H1 (cell line): ENCODE measurements around the gene CFD. TPM values are rescaled to one million over a fixed set of nuclear protein-coding genes. Genes with fewer than 3 reads are reported as not detected.

Experiments
- CTCF ChIA-PET: fragments of 300-600 bp; sonication (Branson Sonifier 250); formaldehyde crosslinking; loops from one replicate; lab custom pipeline; 2021; ENCODE audit not compliant: partially characterized antibody; lab: Charles Lee
- POLR2A ChIA-PET: fragments of 300-600 bp; sonication (Branson Sonifier 250); formaldehyde crosslinking; loops from one replicate; lab custom pipeline; 2021; ENCODE audit warnings: inconsistent platforms; ENCODE audit not compliant: partially characterized antibody; lab: Charles Lee
- DNase-seq, 2 experiments: peaks; one replicate each; pipeline versions ENCODE4 v3.0.0 to v3.0.0-alpha.2; 2010 to 2022; ENCODE audit warnings: low spot score in 2 of 2, low read depth in 1 of 2, mixed read lengths in 1 of 2
- FAIRE-seq: peaks from 2 replicates; lab custom pipeline; 2011; peaks lifted over from hg19 to GRCh38; lab: Jason Lieb, UNC
- H2AFZ ChIP-seq: 2 replicates; pipeline ENCODE4 v1.8.1; 2012; ENCODE audit warnings: low read length, inconsistent platforms
- H2AK5ac ChIP-seq: 2 replicates; pipeline ENCODE4 v1.6.1; 2013; ENCODE audit warnings: low read depth, low read length
- H2BK120ac ChIP-seq: replicated peaks from 2 replicates; pipeline ENCODE3; 2013; ENCODE audit warnings: low read depth, low read length, inconsistent platforms
- H2BK12ac ChIP-seq: 2 replicates; pipeline ENCODE4 v1.6.1; 2013; ENCODE audit warnings: low read depth, low read length
- H2BK15ac ChIP-seq: 2 replicates; pipeline ENCODE4 v1.6.1; 2013; ENCODE audit warnings: low read length
- H2BK20ac ChIP-seq: 2 replicates; pipeline ENCODE4 v1.6.1; 2013; ENCODE audit warnings: low read length
- H2BK5ac ChIP-seq: 2 replicates; pipeline ENCODE4 v1.6.1; 2013; ENCODE audit warnings: low read depth, low read length
- H3K14ac ChIP-seq: 2 replicates; pipeline ENCODE4 v1.6.1; 2013; ENCODE audit warnings: inconsistent platforms; ENCODE audit not compliant: insufficient read length
- H3K18ac ChIP-seq: 2 replicates; pipeline ENCODE4 v1.6.1; 2013; ENCODE audit warnings: low read length; ENCODE audit errors: extremely low read depth
- H3K23ac ChIP-seq: 2 replicates; pipeline ENCODE4 v1.6.1; 2013; ENCODE audit warnings: inconsistent platforms; ENCODE audit not compliant: insufficient read length
- H3K23me2 ChIP-seq: 2 replicates; pipeline ENCODE4 v1.6.1; 2013; ENCODE audit warnings: low read depth, low read length
- H3K27ac ChIP-seq: 2 replicates; pipeline ENCODE4 v1.6.1; 2011; ENCODE audit warnings: low read depth, low read length, inconsistent platforms
- H3K27me3 ChIP-seq, 4 experiments: replicated peaks in 1 of 4; 1 replicate in 1 of 4; 2 replicates in 3 of 4; pipeline versions ENCODE4 v1.6.1 to v1.8.1; 2011 to 2013; ENCODE audit warnings: low read length in 3 of 4, mild to moderate bottlenecking in 3 of 4, inconsistent platforms in 2 of 4, mixed read lengths in 2 of 4, moderate library complexity in 1 of 4; ENCODE audit not compliant: control insufficient read depth in 3 of 4, insufficient read depth in 3 of 4; ENCODE audit errors: extremely low read depth in 1 of 4
- H3K36me3 ChIP-seq, 4 experiments: 2 replicates each; pipeline versions ENCODE4 v1.6.1 to v1.8.1; 2011 to 2013; ENCODE audit warnings: mild to moderate bottlenecking in 4 of 4, low read length in 3 of 4, moderate library complexity in 2 of 4, control low read depth in 1 of 4, inconsistent platforms in 1 of 4; ENCODE audit not compliant: insufficient read depth in 4 of 4, control insufficient read depth in 2 of 4
- H3K4ac ChIP-seq: replicated peaks from 2 replicates; pipeline ENCODE3; 2013; ENCODE audit warnings: low read length, low read depth, mixed read lengths, inconsistent platforms; ENCODE audit not compliant: insufficient read length
- H3K4me1 ChIP-seq, 4 experiments: replicated peaks in 1 of 4; 1 replicate in 1 of 4; 2 replicates in 3 of 4; pipeline versions ENCODE4 v1.6.1 to v1.8.1; 2011 to 2013; ENCODE audit warnings: low read length in 3 of 4, inconsistent platforms in 2 of 4, mixed read lengths in 1 of 4; ENCODE audit not compliant: insufficient read depth in 4 of 4, control insufficient read depth in 3 of 4
- H3K4me2 ChIP-seq, 2 experiments: 2 replicates each; pipeline versions ENCODE4 v1.6.1 to v1.8.1; 2011 to 2013; ENCODE audit warnings: low read depth in 2 of 2, low read length in 2 of 2, control low read depth in 1 of 2, inconsistent platforms in 1 of 2, mild to moderate bottlenecking in 1 of 2; ENCODE audit not compliant: insufficient read depth in 1 of 2
- H3K4me3 ChIP-seq, 4 experiments: fragments of 200-600, 300-600 bp in 1 of 4; sonication (generic), shearing (Covaris generic), sonication (Bioruptor Twin) in 1 of 4; 2 replicates each; pipeline versions ENCODE4 v1.5.1 to v1.8.1; 2011 to 2016; ENCODE audit warnings: low read length in 4 of 4, low read depth in 3 of 4, control low read depth in 2 of 4, inconsistent platforms in 2 of 4, mild to moderate bottlenecking in 2 of 4, mixed read lengths in 1 of 4, moderate library complexity in 1 of 4; ENCODE audit not compliant: insufficient read depth in 2 of 4; ENCODE audit errors: extremely low read depth in 1 of 4
- H3K56ac ChIP-seq: replicated peaks from 2 replicates; pipeline ENCODE3; 2013; ENCODE audit warnings: low read depth, mild to moderate bottlenecking, mixed read lengths, low read length, inconsistent platforms; ENCODE audit not compliant: insufficient read length
- H3K79me1 ChIP-seq: 2 replicates; pipeline ENCODE4 v1.6.1; 2013; ENCODE audit warnings: low read depth, low read length, control low read depth
- H3K79me2 ChIP-seq, 2 experiments: 2 replicates each; pipeline versions ENCODE4 v1.6.1 to v1.8.1; 2012 to 2013; ENCODE audit warnings: low read length in 2 of 2, mild to moderate bottlenecking in 2 of 2, inconsistent platforms in 1 of 2; ENCODE audit not compliant: insufficient read depth in 2 of 2, control insufficient read depth in 1 of 2
- H3K9ac ChIP-seq, 4 experiments: replicated peaks in 1 of 4; 1 replicate in 1 of 4; 2 replicates in 3 of 4; pipeline versions ENCODE4 v1.6.1 to v1.8.1; 2011 to 2013; ENCODE audit warnings: low read depth in 3 of 4, low read length in 3 of 4, control low read depth in 2 of 4, mild to moderate bottlenecking in 2 of 4, moderate library complexity in 2 of 4, inconsistent platforms in 1 of 4; ENCODE audit errors: extremely low read depth in 1 of 4
- H3K9me3 ChIP-seq, 2 experiments: 2 replicates each; pipeline versions ENCODE4 v1.6.1 to v1.8.1; 2012 to 2013; ENCODE audit warnings: mild to moderate bottlenecking in 2 of 2, moderate library complexity in 2 of 2, control low read depth in 1 of 2, inconsistent platforms in 1 of 2, low read depth in 1 of 2, low read length in 1 of 2, mixed read lengths in 1 of 2; ENCODE audit not compliant: insufficient read depth in 2 of 2
- H4K20me1 ChIP-seq, 2 experiments: replicated peaks in 1 of 2; 2 replicates each; pipeline versions ENCODE3 to v1.8.1; 2011 to 2013; ENCODE audit warnings: inconsistent platforms in 2 of 2, low read length in 2 of 2, mild to moderate bottlenecking in 1 of 2; ENCODE audit not compliant: insufficient read depth in 2 of 2, control insufficient read depth in 1 of 2
- H4K5ac ChIP-seq: 2 replicates; pipeline ENCODE4 v1.6.1; 2013; ENCODE audit warnings: low read length, low read depth, mixed read lengths, inconsistent platforms; ENCODE audit not compliant: insufficient read length
- H4K8ac ChIP-seq: 2 replicates; pipeline ENCODE4 v1.8.0; 2013; ENCODE audit warnings: mild to moderate bottlenecking, moderate library complexity, low read length, inconsistent platforms; ENCODE audit not compliant: insufficient read depth; ENCODE audit errors: extremely low read depth
- H4K91ac ChIP-seq: replicated peaks from 2 replicates; pipeline ENCODE3; 2013; ENCODE audit warnings: low read length, mixed read lengths, inconsistent platforms; ENCODE audit not compliant: insufficient read length
- ASH2L ChIP-seq: fragments of 200-600, 300-600 bp; sonication (generic); IDR thresholded peaks from one replicate; pipeline ENCODE4 v1.7.1; 2017; ENCODE audit warnings: low read length
- HDAC6 ChIP-seq: IDR thresholded peaks from one replicate; pipeline ENCODE4 v1.7.1; 2012; ENCODE audit warnings: low read depth, mild to moderate bottlenecking, inconsistent platforms, low read length, moderate library complexity
- JUND ChIP-seq: IDR thresholded peaks from 2 replicates; pipeline ENCODE4 v1.6.1; 2011; ENCODE audit warnings: mild to moderate bottlenecking, improper control_type of control experiment, low read length
- RAD21 ChIP-seq, 2 experiments: IDR thresholded peaks in 1 of 2; conservative IDR thresholded peaks in 1 of 2; 2 replicates each; pipeline ENCODE4 v1.6.1; 2011; ENCODE audit warnings: low read depth in 2 of 2, low read length in 2 of 2, improper control_type of control experiment in 1 of 2, inconsistent platforms in 1 of 2, mild to moderate bottlenecking in 1 of 2, moderate library complexity in 1 of 2
- RNF2 ChIP-seq: fragments of 200-900, 300-1000 bp; sonication (generic); IDR thresholded peaks from 2 replicates; pipeline ENCODE4 v1.7.1; 2016; ENCODE audit warnings: borderline replicate concordance, low read depth, mild to moderate bottlenecking, antibody characterized with exemption, low read length; ENCODE audit not compliant: poor library complexity, severe bottlenecking; ENCODE audit errors: missing control alignments
- TBP ChIP-seq: IDR thresholded peaks from 2 replicates; pipeline ENCODE4 v1.6.1; 2011; ENCODE audit warnings: low read depth, low read length, improper control_type of control experiment
- WGBS, 2 experiments: shearing (Covaris generic) in 1 of 2; methylation state at CpG; one replicate each; pipeline versions ENCODE4 v1.1.6 to v1.1.7; 2013 to 2015; ENCODE audit warnings: low lambda C conversion rate in 2 of 2, mixed read lengths in 2 of 2, inconsistent platforms in 1 of 2, low coverage in 1 of 2, missing lambda C conversion rate in 1 of 2; ENCODE audit not compliant: insufficient replicate concordance in 2 of 2, insufficient coverage in 1 of 2, insufficient read length in 1 of 2; ENCODE audit errors: extremely low coverage in 1 of 2, missing lambda C conversion rate in 1 of 2; 5-methylcytosine and 5-hydroxymethylcytosine counted together
- polyA plus RNA-seq, 7 experiments: library from polyadenylated mRNA; depleted of rRNA in 3 of 7; stranded (reverse) in 5 of 7; unstranded in 2 of 7; fragments of >200 nt in 5 of 7; fragments of 200-250 nt in 2 of 7; gene quantifications; 1 replicate in 5 of 7; 2 replicates in 1 of 7; 4 replicates in 1 of 7; pipeline versions ENCODE4 v1.2.1 to v1.2.3, GENCODE V29; 2011 to 2013; ENCODE audit warnings: missing spikeins in 2 of 7, mixed read lengths in 2 of 7
- total RNA-seq: library from RNA; stranded (reverse); fragmentation: NEBNext Ultra II Directional; extraction: Animal tissue kit (Norgen Biotek cat#: 25700); gene quantifications from 2 replicates; pipeline ENCODE4 v1.2.1, GENCODE V29; 2021

Gene CFD
- total and polyA plus RNA-seq, 2 of the 8 experiments (the other 6 are each of a cell fraction or from before 2014, with no cell fraction given) = 1.7 to 2.8 TPM

DNA sequence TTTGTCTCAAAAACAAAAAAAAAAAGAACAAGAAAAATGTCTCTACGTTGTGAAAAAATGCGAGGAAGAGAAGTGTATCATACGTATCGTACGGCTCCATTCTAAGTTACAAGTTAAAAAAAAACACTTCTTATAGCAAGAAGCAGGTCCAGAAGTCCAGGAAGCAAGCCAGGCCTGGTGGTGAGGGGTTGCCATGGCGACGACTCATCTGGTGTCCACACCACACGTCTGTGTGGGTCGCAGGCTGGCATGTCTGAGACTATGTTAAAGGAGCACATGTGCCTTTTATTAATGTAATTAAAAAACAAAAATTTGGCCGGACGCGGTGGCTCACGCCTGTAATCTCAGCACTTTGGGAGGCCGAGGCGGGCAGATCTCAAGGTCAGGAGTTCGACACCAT lies 27.6 kb downstream of the CFD start:
- H3K79me1 ChIP-seq = peaks cover 7% of the 10 kb centered on the region
- H2BK15ac ChIP-seq = no peak overlapping the region
- H3K27me3 ChIP-seq = no peaks in the 10 kb centered on the region
- H3K9ac ChIP-seq = no peak overlapping the region
- no peak overlapping the region for H3K27ac ChIP-seq
- peaks cover 0 to 2% (median 0%) of the 10 kb centered on the region in 4 experiments; a peak in 2 of 7 replicates for H3K4me1 ChIP-seq
- H4K91ac ChIP-seq = no peak overlapping the region
- H2AFZ ChIP-seq = no peak overlapping the region
- ChIA-PET POLR2A (interaction anchor here (8.8 kb wide), 1 partner anchor 9 kb away, joined by 82 read pairs; no protein-coding TSS in a partner anchor), CTCF (no interaction called here)
- no peak overlapping the region for H2BK5ac ChIP-seq
- H3K9me3 ChIP-seq = no peaks in the 10 kb centered on the region
- no peak overlapping the region for H3K4me3 ChIP-seq
- no peak overlapping the region for H3K4me2 ChIP-seq
- WGBS, 2 experiments = 86% methylated on average over 16 of the region's 16 CpGs; no CpG with 5 or more reads in 1 of the 2 experiments
- no peak overlapping the region for H3K56ac ChIP-seq
- peaks cover 5 to 17% of the 10 kb centered on the region in 2 experiments for H4K20me1 ChIP-seq
- no peak overlapping the region for H4K8ac ChIP-seq
- no peaks in the 10 kb centered on the region for H3K23me2 ChIP-seq
- no peak overlapping the region for H2BK120ac ChIP-seq
- no peak overlapping the region for H3K18ac ChIP-seq
- peaks cover 0 to 21% (median 10%) of the 10 kb centered on the region in 4 experiments; a peak in 4 of 8 replicates for H3K36me3 ChIP-seq
- H2BK12ac ChIP-seq = no peak overlapping the region
- H3K4ac ChIP-seq = no peak overlapping the region
- no peak overlapping the region for H2AK5ac ChIP-seq
- TF ChIP-seq JUND = no peak
- TF ChIP-seq ASH2L = no peak
- TF ChIP-seq HDAC6 = no peak
- no peak for TF ChIP-seq TBP
- no peak for TF ChIP-seq RAD21 (IDR thresholded peaks at IDR 0.05 in 1 of 2, conservative IDR thresholded peaks at IDR 0.05 in 1 of 2; ENCODE audit: low read depth in 2 of 2, low read length in 2 of 2)
- TF ChIP-seq RNF2 = no peak
- no peaks in the 10 kb centered on the region; a peak in 1 of 4 replicates for H3K79me2 ChIP-seq
- no peak overlapping the region for H3K23ac ChIP-seq
- no peak overlapping the region for H4K5ac ChIP-seq
- DNase-seq (no peak), FAIRE-seq (no peak)
- H2BK20ac ChIP-seq = no peak overlapping the region
- H3K14ac ChIP-seq = no peak overlapping the region
